D721Med (cell line): ENCODE measurements around the gene CETN2.
"Not testable (repeated sequence)": the region's sequence is repeated elsewhere in the genome, so short reads cannot be mapped to it uniquely, and the experiment has no call there.

Source experiments
- DNase-seq: peaks from one replicate; pipeline ENCODE4 v3.0.0; 2011; ENCODE audit warnings: low spot score; ENCODE audit not compliant: insufficient read length
- FAIRE-seq: peaks from 2 replicates; lab custom pipeline; 2011; peaks lifted over from hg19 to GRCh38; lab: Jason Lieb, UNC
- TF ChIP-seq, protein P1 (sequence below): IDR thresholded peaks from 2 replicates; pipeline ENCODE4 v1.5.1; 2012; ENCODE audit warnings: mild to moderate bottlenecking, control low read depth; ENCODE audit not compliant: insufficient read depth; ENCODE audit errors: missing control alignments

Gene CETN2

GRCh38 chrX:152847281-152847680 is 16.7 kb upstream of the CETN2 start:
- FAIRE-seq (no peak), DNase-seq (no peak)
- TF ChIP-seq, protein P1, sequence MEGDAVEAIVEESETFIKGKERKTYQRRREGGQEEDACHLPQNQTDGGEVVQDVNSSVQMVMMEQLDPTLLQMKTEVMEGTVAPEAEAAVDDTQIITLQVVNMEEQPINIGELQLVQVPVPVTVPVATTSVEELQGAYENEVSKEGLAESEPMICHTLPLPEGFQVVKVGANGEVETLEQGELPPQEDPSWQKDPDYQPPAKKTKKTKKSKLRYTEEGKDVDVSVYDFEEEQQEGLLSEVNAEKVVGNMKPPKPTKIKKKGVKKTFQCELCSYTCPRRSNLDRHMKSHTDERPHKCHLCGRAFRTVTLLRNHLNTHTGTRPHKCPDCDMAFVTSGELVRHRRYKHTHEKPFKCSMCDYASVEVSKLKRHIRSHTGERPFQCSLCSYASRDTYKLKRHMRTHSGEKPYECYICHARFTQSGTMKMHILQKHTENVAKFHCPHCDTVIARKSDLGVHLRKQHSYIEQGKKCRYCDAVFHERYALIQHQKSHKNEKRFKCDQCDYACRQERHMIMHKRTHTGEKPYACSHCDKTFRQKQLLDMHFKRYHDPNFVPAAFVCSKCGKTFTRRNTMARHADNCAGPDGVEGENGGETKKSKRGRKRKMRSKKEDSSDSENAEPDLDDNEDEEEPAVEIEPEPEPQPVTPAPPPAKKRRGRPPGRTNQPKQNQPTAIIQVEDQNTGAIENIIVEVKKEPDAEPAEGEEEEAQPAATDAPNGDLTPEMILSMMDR: no peak

DNA sequence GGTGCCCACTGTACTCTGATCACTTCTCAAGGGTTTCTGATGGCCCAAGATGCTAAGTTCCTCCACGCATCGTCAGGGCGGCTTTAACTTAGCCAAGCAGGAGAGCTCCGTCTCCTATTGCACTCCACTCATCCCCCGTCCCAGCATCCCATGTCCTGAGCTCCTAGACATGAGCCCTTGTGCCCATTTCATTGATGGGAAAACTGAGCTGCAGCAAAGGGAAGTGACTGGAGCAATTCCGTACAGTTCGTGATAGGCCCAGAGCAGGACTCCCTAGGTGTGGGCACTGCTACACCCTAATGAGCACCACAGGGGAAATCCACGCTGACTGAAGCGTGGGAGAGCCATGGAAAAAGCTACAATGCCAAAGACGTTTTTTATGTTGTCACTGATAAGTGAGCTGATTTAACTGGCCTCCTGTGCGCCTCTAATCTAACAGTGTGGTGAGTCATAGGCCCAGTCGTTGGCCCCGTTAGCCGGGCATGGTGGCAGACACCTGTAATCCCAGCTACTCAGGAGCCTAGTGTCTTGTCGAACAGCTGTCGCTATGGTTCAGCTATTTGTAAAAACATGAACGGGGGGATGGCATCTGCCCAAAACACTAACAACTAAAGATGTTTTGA is 15.2 kb upstream of the CETN2 start:
- DNase-seq: no peak
- TF ChIP-seq, protein P1: no peak
- no peak for FAIRE-seq

GRCh38 chrX:152844256-152844655 is 13.7 kb upstream of the CETN2 start:
- TF ChIP-seq, protein P1: no peak
- DNase-seq (no peak), FAIRE-seq (no peak)

DNA sequence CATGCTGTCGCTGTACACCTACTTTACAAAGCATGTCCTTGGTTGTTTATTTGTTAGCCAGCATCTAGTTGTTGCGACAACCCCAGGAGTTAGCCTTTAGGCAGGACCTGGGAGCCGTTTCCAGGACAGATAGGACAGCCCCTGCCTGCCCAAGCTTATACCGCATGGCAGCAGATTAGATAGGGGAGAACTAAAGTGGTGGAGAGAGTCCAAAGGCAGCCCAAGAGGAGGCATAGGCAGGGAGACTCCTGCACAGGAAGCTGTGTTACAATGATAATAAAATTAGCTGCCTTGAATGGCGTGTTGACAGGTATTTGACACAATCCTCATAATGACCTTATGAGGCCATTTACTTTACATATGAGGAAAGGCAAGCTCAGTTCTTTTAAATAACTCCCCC is 13.3 kb upstream of the CETN2 start:
- DNase-seq (no peak), FAIRE-seq (no peak)
- TF ChIP-seq, protein P1: no peak

- TF ChIP-seq, protein P1: no peak
- no peak for FAIRE-seq
Measured at GRCh38 chrX:152842772-152843338, 12.3 kb upstream of the CETN2 start.

GRCh38 chrX:152835470-152835869 is 4.9 kb upstream of the CETN2 start:
- not testable (repeated sequence) for DNase-seq, FAIRE-seq

More at GRCh38 chrX:152842772-152843338, 12.3 kb upstream of the CETN2 start:
- DNase-seq: no peak

DNA sequence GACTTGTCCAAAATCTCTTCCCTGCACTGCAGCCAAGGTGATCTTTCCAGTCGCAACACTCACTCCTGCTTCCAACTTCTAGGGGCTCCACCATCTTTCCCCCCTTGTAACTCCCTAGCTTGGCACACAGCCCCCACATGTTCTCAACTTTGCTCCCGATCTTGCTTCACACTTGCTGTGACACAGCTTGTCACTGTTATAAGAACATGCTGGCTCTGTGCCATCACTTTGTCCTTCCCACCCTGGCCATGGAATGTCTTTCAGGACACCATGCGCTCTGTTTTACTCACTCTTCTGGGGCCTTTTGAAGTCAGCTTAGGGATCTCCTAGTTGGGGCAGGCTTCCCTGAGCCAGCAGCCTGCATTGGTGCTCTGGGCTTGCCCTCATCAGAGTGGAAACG is 2.8 kb upstream of the CETN2 start:
- FAIRE-seq: no peak
- DNase-seq: no peak

More for the DNA sequence above, 2.8 kb upstream of the CETN2 start:
- TF ChIP-seq, protein P1: no peak
